Activated gamma-delta T cell treated with Interleukin-2 at 50 U/mL for 16 hours (primary cell): Measurements from ENCODE around the gene PHC2.
A peak's percentile ranks its signal among the peaks of the same experiment; 100 is the strongest.
"Not testable (repeated sequence)": the region's sequence is repeated elsewhere in the genome, so short reads cannot be mapped to it uniquely, and the experiment has no call there.

Source experiments
- DNase-seq: peaks from one replicate; pipeline ENCODE4 v3.0.0-alpha.2; 2020

The PHC2 gene

GRCh38 chr1:33307494-33307864 is 123.4 kb downstream of the PHC2 start:
- DNase-seq: no peak

DNA sequence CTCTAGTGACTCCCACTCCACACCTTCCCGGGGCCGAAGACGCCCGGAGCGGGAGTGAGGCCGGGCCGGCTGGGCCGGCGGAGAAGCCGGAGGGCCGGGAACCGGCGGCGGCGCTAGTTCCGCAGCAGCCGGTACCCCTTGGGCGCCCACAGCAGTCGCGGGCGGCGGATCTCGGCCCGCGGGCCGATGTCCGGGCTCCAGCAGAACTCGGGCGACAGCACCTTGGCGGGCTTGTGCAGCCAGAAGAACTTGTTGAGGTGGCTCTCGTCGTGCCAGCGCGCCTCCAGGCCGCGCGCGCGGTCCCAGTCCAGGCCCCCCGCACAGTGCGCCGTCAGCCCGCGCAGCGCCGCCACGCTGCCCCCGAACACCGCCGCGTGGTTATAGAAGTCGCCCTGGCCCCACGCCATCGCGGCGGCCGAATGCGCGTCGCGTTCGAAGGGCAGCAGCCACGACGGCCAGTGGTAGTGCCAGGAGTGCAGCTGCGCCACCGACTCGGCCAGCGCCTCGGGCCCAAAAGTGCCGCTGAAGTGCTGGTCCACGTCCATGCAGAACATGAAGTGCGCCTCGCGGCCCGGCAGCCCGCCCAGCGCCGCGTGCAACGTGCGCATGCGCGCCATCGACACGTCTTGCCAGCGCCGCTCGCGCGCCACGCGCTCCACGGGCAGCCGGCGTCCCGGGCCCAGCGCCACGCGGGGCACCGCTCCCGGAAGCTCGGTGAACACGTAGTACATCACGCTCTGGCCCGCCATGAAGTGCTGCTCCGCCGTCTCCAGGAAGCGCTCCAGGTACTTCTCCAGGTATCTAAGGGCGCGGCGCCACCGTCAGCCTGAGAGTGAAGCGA is 124.0 kb downstream of the PHC2 start:
- DNase-seq: no peak

DNA sequence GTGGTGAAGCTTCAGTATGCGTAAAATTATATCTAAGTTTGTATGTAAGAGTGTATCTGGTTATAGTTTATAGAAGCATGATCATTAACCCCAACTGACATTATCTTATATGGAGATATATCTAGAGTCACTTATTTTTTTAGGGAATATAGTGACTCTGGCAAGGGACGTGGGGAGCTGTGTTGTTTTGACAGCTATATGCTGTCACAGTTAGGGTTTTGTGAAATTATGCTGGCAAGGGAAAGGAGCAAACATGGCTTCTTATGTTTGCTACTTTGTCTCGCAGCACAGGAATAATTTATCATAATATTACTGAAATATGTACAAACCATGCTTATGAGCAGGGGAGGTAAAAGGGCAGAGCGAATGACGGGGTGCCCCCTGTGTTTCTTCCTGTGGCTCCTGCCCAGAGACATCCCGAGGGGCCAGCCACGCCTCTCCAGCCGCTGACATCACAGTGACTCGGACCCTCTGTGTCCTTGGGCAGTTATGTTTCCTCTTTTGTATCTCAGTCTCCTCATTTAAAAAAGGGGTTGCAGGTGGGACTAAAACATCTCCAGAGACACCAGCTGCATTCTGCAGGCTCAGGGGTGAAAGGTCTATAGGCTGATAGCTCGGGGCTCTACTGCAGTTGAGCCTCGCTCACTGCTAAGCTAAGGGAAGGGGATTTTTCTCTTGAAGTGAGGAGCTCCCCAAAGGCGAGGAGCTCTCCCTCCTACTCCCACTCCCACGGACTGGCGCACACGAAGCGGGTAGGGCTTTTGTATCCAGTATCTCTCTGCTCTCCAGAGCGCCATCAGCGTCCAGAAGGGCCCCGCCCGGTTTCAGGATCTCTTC is 124.9 kb downstream of the PHC2 start:
- no peak for DNase-seq

- DNase-seq: no peak
These were observed 125.9 kb downstream of the PHC2 start for GRCh38 chr1:33305016-33305415.

DNA sequence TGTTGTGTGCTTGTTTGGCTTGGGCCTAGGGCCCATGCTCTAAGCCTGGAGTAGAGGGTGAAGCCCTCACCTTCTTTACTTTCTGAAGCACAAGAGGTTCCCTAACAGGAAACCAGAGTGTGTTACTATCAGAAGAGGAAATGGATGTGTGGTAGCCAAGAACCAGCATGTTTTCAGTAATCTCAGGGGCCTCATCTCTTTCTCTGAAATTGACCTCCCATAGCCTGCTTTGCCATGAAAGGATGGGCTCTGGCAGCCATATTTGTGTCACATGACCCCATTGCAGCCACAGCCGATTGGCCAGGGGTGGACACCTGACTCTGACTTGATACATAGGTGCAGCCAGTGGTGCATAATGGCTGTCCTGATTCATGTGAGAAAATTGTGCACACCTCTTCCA is 128.6 kb downstream of the PHC2 start:
- DNase-seq: no peak

DNA sequence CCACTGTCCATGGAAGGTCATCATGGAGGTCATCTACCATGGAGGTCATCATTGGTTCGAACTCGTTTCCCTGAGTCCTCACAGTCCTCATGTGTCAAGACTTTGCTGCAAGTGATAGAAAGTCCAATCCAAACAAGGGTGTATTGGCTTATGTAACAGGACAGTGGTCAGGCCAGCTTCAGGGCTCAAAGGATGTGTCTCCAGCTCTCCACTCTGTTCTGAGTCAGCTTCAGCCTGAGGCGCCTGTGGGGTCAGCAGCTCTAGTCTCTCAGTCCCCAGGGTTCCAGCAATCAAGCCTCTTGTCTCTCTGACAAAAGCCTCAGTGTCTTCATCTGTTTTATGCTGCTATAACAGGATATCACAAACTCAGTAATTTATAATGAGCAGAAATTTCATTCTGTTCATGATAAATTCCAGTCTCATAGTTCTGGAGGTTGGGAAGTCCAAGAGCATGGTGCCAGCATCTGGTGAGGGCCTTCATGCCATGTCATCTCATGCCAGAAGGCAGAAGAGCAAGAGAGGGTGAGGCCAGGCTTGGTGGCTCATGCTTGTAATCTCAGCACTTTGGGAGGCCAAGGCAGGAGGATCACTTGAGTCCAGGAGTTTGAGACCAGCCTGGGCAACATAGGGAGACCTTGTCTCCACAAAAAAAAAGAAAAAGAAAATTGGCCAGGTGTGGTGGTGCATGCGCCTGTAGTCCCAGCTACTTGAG is 129.5 kb downstream of the PHC2 start:
- no peak for DNase-seq

GRCh38 chr1:33300673-33301072 is 130.2 kb downstream of the PHC2 start:
- DNase-seq: no peak

GRCh38 chr1:33299461-33300155 is 131.3 kb downstream of the PHC2 start:
- DNase-seq: no peak

DNA sequence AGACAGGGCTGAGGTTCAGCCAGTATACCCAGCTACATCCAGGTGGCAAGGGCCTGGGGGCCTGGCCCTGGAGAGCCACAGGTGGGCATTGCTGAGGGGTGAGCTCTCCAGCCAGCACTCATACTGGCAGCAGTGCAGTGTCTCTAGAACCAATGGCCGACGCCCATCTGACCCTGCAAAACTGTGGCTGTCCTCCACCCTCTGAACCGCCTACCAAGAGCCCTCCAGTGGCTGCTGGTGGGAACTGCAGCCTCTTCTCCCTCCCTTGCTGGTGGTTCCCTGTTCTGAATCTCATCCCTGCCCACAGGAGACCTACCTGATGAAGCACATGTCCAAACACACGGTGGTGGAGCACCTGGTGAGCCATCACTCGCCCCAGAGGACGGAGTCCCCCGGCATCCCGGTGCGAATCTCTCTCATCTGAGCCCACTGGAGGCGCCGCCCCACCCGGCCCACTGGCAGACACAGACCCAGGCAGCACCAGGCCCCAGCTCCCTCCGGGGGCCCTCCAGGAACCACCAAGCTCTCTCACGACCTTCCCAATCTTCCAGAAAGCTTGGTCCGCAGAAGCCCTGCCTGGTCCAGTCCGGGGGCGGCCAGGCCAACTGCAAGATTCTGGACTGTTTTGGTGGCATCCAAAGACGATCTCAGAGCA is 132.1 kb downstream of the PHC2 start:
- peak; percentile 52 for DNase-seq

DNA sequence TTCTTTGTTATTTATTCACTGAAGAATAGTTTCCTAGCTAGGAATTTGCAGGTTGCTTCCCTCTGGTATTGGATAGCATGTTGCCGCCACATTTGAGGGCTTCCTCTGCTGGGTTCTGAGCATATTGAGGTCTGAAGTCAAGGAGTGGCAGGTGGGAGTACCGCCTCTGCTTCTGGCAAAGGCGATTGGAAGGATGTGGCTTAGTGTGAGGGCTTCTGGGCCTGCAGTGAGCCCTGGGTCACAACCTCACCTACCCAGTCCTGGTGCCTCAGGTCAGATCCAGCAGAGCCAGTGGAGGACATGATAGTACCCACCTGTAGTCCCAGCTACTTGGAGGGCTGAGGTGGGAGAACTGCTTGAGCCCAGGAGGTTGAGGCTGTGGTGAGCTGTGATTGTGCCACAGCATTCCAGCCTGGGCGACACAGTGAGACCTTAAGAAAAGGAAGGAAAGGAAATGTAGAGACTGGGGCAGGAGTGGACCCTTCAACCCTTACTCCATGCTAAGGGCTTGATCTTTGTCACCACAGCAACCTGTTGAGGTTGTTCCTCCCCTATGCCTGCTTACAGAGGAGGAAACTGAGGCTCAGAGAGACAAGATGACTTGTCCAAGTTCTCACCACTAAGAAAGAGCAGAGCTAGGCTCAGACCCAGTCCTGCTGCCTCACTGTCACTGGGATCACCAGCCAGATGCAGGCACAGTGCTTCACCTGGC is 132.8 kb downstream of the PHC2 start:
- no peak for DNase-seq

DNA sequence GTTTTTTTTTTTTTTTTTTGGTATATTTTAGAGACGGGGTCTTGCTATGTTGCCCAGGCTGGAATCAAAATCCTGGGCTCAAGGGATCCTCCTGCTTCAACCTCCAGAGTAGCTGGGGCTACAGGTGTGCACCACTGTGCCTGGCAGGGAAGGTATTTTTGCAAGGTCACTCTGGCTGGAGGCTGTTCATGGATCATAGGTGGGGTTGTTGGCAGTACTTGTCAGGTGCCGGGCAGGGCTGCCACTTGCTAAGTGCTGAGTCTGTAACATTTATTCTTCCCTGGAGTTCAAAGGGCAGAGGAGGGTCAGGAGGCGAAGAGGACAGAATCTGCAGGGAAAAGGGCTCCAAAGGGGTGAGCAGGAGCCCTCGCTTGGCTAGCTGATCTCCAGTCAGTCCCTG is 134.1 kb downstream of the PHC2 start:
- no peak for DNase-seq

DNA sequence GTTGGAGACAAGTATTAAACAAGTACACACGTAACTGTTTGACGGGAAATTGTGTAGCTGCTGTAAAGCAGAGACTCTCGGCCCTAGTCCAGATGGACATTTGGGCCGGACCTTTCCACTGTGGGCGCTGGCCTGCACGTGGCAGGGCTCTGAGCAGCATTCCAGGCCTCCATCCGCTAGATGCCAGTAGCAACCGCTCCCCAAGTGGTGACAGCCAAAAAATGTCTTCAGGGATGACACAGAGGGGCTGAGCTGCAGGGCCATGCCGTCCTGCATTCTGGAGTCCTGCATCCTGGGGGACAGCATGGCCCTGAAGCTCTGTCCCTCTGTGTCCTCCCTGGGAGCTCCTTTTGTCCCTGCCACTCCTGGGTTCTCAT is 134.8 kb downstream of the PHC2 start:
- DNase-seq: no peak

DNA sequence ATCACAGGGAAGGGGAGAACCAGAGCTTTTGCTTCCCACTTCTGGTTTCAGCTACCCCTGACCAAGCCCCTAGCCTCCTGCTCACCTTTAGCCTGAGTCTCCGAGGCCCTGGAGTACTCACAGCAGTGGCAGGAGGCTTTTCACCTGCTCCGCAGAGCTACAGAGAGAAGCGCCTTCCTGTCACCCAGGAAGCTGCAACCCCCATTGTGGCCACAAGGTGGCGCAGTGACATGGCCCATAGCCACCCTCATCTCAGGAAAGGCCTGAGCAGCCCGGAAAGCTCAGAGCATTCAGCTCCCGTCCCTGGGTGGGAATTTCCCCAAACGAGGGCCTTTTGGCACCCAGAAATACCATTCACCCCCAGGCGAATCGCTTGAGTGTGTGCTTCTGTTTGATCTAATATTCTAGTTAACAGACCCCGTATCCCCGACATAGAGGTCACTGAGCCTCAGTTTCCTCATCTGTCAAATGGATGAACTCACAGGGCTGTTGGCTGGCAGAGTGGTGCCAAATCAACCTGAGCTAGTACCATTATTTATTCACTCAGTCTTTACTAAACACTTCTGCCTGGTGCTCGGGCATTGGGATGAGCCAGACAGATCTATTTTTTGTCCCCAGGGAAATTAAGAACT is 135.3 kb downstream of the PHC2 start:
- peak; percentile 91 for DNase-seq

DNA sequence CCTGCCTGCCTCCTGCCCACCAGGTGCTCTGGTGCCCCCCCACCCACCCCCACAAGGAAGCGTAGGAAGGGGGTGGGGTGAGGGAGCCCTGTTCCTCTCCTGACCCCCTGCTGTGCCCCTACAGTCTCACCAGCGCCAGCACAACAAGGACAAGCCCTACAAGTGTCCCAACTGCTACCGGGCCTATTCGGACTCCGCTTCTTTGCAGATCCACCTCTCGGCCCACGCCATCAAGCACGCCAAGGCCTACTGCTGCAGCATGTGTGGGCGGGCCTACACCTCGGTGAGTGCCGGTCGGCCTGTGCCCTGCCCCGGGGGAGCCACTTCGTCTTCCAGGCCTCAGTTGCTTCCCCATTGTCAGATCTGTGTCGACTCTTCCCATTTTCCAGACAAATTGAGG is 135.9 kb downstream of the PHC2 start:
- DNase-seq: no peak

GRCh38 chr1:33294071-33295010 is 136.6 kb downstream of the PHC2 start:
- DNase-seq: no peak

DNA sequence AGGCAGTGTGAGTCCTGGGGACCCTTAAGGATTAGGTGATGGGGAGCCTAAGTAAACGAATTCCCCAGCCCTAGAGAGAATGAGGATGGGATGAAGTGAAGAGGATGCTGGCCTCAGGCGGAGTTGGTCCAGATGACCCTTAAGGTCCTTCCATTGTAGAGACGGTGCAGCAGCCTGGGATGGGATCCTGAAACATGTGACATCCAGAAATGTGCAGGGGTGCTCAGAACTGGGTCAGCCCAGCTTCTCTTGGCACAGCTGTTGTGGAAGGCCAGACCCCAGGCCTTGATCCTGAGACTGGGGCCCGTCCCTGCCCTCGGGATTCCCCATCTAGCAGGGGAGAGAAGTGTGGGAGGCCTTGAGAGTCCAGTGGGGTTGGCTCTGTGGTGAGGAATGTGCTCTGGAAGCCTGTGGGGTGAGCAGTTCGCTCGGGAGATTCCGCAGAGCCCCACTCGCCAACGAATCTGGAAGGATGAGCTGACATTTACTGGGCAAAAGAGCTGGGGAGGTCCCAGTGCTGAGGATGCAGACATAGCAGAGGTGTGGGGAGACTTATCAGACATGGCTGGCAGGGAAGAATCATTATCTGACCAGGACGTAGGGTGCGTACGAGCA is 138.1 kb downstream of the PHC2 start:
- no peak for DNase-seq

GRCh38 chr1:33290615-33291014 is 140.3 kb downstream of the PHC2 start:
- DNase-seq: not testable (repeated sequence)

DNA sequence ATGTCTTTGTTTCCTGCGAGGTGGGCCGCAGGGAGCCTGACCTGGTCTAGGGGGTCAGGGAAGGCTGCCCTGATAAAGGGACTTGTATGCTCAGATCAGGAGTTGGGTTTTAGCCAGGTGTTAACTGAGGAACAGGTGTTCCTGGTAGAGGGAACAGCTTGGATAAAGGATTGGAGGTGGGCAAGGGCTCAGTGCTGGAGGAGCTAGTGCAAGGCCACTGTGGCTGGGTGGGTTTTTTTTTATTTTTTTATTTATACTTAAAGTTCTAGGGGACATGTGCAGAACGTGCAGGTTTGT is 141.1 kb downstream of the PHC2 start:
- DNase-seq: no peak

- no peak for DNase-seq
These were observed 141.7 kb downstream of the PHC2 start for GRCh38 chr1:33288976-33289857.
